ENCODE data around the gene PCBP1. TPM values are rescaled to one million over a fixed set of nuclear protein-coding genes. Genes with fewer than 3 reads are reported as not detected.
"Not testable (repeated sequence)": the region's sequence is repeated elsewhere in the genome, so short reads cannot be mapped to it uniquely, and the experiment has no call there.

Gene PCBP1
- total and polyA plus RNA-seq, 2 donors: 45.9 to 361 TPM

DNA sequence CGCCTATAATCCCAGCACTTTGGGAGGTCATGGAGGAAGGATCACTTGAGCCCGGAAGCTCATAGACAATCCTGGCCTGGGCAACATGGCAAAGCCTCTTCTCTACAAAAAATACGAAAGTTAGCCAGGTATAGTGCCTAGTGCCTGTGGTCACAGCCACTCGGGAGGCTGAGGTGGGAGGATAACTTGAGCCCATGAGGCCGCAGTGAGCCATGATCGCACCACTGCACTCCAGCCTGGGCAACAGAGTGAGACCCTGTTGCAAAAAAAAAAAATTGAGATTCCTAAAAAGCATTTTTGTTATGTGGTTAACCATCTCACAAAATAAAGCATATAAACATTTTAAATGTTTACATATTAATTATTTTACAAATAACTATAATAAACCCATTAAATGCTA lies 13.9 kb downstream of the PCBP1 start:
- H3K27me3 ChIP-seq (ENCODE audit: control insufficient read depth in 2 of 2, insufficient read depth in 1 of 2, low read length in 1 of 2): no peaks in the 10 kb centered on the region
- no peaks in the 10 kb centered on the region for H3K9me3 ChIP-seq (ENCODE audit: control insufficient read depth in 2 of 2, insufficient read depth in 1 of 2, low read length in 1 of 2)
- 97% methylated on average over 6 of the region's 6 CpGs for WGBS
- no peak overlapping the region for H3K27ac ChIP-seq (ENCODE audit: low read depth in 1 of 2, low read length in 1 of 2)
- no peak overlapping the region for H3K4me3 ChIP-seq (ENCODE audit: low read length in 2 of 2)
- DNase-seq (ENCODE audit: low read depth in 6 of 9, low spot score in 9 of 9): no peak
- H3K36me3 ChIP-seq (ENCODE audit: control insufficient read depth in 2 of 2, insufficient read depth in 2 of 2, low read length in 1 of 2): no peaks in the 10 kb centered on the region
- peaks cover 12 to 15% of the 10 kb centered on the region in 2 donors for H3K4me1 ChIP-seq (ENCODE audit: control insufficient read depth in 2 of 2, insufficient read depth in 2 of 2, low read length in 2 of 2)

DNA sequence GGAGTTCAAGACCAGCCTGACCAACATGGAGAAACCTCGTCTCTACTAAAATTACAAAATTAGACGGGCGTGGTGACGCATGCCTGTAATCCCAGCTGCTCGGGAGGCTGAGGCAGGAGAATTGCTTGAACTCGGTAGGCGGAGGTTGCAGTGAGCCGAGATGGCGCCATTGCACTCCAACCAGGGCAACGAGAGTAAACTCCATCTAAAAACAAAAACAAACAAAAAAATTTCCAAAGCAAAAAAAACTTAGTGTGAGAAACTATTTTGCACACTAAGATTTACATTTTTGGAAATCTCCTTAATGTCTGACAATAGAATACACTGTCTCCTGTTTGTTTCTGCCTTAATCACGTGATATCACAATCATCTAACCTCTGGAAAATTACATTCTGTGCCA lies 14.4 kb downstream of the PCBP1 start:
- WGBS: 97% methylated on average over 11 of the region's 11 CpGs
- H3K27ac ChIP-seq (ENCODE audit: low read depth in 1 of 2, low read length in 1 of 2): not testable (repeated sequence)

DNA sequence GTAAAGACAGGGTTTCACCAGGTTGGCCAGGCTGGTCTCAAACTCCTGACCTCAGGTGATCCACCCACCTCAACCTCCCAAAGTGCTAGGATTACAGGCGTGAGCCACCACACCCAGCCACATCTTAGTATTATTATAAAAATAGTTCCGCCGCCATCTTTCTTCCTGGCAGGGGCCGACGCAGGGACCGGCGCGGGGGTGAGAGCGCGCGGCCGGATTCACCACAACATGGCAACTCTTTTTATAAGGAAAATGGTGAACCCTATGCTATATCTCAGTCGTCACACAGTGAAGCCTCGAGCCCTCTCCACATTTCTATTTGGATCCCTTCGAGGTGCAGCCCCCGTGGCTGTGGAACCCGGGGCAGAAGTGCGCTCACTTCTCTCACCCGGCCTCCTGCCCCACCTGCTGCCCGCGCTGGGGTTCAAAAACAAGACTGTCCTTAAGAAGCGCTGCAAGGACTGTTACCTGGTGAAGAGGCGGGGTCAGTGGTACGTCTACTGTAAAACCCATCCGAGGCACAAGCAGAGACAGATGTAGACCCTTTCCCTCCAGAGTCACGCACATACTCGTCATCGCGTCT lies 15.1 kb downstream of the PCBP1 start:
- DNase-seq (ENCODE audit: low read depth in 6 of 9, low spot score in 9 of 9); H3K4me3 ChIP-seq (ENCODE audit: low read length in 2 of 2); H3K27me3 ChIP-seq (ENCODE audit: control insufficient read depth in 2 of 2, insufficient read depth in 1 of 2, low read length in 1 of 2); H3K9me3 ChIP-seq (ENCODE audit: control insufficient read depth in 2 of 2, insufficient read depth in 1 of 2, low read length in 1 of 2); H3K27ac ChIP-seq (ENCODE audit: low read depth in 1 of 2, low read length in 1 of 2); H3K36me3 ChIP-seq (ENCODE audit: control insufficient read depth in 2 of 2, insufficient read depth in 2 of 2, low read length in 1 of 2): not testable (repeated sequence)
- WGBS: 98% methylated on average over 29 of the region's 29 CpGs
- peaks cover 12 to 15% of the 10 kb centered on the region in 2 donors for H3K4me1 ChIP-seq (ENCODE audit: control insufficient read depth in 2 of 2, insufficient read depth in 2 of 2, low read length in 2 of 2)

More for the DNA sequence above, 14.4 kb downstream of the PCBP1 start:
- H3K4me1 ChIP-seq (ENCODE audit: control insufficient read depth in 2 of 2, insufficient read depth in 2 of 2, low read length in 2 of 2): peaks cover 12 to 15% of the 10 kb centered on the region in 2 donors
- H3K4me3 ChIP-seq (ENCODE audit: low read length in 2 of 2); H3K27me3 ChIP-seq (ENCODE audit: control insufficient read depth in 2 of 2, insufficient read depth in 1 of 2, low read length in 1 of 2); H3K9me3 ChIP-seq (ENCODE audit: control insufficient read depth in 2 of 2, insufficient read depth in 1 of 2, low read length in 1 of 2); DNase-seq (ENCODE audit: low read depth in 6 of 9, low spot score in 9 of 9); H3K36me3 ChIP-seq (ENCODE audit: control insufficient read depth in 2 of 2, insufficient read depth in 2 of 2, low read length in 1 of 2): not testable (repeated sequence)

DNA sequence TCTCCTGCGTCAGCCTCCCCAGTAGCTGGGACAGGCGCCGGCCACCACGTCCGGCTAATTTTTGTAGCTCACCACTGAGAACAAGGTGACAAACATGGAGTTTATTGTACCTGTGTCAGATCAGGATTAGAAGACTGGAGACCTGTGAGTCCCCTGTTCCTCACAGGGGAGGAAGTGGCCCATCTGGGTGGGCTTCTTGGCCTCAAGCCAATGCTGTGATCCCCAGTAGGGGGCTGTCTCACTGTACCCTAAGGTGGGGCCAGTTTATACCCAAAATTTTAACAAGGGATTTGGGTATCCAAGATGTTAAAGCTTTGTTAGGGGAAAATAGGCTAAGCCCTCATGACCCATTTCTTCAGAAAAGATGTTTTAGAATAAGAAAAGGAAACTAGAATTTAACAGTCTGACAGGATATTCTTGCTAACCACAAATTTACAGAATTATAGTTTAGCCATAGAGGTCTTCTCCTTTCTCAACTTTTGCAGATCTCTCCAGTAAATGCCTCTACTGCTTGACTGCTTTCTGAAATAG lies 16.3 kb downstream of the PCBP1 start:
- Histone ChIP-seq H3K4me3 (ENCODE audit: low read length in 2 of 2) (no peak overlapping the region), H3K27ac (ENCODE audit: low read depth in 1 of 2, low read length in 1 of 2) (peak overlapping the region; percentile 86), H3K36me3 (ENCODE audit: control insufficient read depth in 2 of 2, insufficient read depth in 2 of 2, low read length in 1 of 2) (no peaks in the 10 kb centered on the region), H3K9me3 (ENCODE audit: control insufficient read depth in 2 of 2, insufficient read depth in 1 of 2, low read length in 1 of 2) (no peaks in the 10 kb centered on the region), H3K27me3 (ENCODE audit: control insufficient read depth in 2 of 2, insufficient read depth in 1 of 2, low read length in 1 of 2) (no peaks in the 10 kb centered on the region), H3K4me1 (ENCODE audit: control insufficient read depth in 2 of 2, insufficient read depth in 2 of 2, low read length in 2 of 2) (peaks cover 12 to 22% of the 10 kb centered on the region in 2 donors)
- WGBS: 80% methylated on average over 5 of the region's 5 CpGs
- DNase-seq (ENCODE audit: low read depth in 6 of 9, low spot score in 9 of 9): peak in 1 of 9 donors; percentile 69

DNA sequence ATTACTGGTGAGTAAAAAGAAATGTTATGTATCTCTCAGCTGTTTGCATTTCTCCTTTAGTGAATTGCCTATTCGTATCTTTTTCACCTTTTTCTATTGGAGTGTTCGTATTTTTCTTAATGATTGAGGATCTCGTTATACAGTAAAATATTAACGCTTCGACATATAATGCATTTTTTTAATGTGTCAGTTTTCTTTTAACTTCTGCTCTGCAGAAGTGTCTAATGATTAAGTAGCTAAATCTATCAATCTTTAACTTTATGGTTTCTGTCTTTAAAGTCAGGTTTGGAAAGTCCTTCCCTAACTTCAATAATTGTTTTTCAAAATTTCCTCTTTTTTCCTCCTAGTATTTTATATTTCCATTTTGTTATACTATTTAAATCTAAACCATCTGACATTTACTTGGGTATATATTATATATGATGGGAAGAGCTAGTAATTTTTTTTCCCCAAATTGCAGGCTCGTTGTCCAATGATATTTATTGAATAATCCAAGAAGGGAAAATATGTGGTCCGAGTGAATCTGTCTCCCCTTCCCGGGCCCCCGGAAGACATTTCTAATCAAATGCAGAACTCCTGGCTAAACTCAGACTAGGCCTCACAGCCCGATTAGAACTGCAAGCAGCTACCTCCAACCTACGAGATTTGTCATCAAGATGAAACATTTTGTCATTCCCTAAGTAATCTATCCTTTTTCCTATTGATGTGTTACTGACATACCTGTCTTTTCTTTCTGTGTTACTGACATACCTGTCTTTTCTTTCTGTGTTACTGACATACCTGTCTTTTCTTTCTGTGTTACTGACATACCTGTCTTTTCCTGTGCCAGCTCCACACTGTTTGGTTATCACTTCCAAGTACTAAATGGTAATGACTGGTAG lies 17.2 kb downstream of the PCBP1 start:
- Histone ChIP-seq H3K27ac (ENCODE audit: low read depth in 1 of 2, low read length in 1 of 2) (peak overlapping the region; percentile 86), H3K36me3 (ENCODE audit: control insufficient read depth in 2 of 2, insufficient read depth in 2 of 2, low read length in 1 of 2) (no peaks in the 10 kb centered on the region), H3K27me3 (ENCODE audit: control insufficient read depth in 2 of 2, insufficient read depth in 1 of 2, low read length in 1 of 2) (no peaks in the 10 kb centered on the region), H3K9me3 (ENCODE audit: control insufficient read depth in 2 of 2, insufficient read depth in 1 of 2, low read length in 1 of 2) (no peaks in the 10 kb centered on the region), H3K4me3 (ENCODE audit: low read length in 2 of 2) (peak overlapping the region in 1 of 2 donors; percentile 20), H3K4me1 (ENCODE audit: control insufficient read depth in 2 of 2, insufficient read depth in 2 of 2, low read length in 2 of 2) (peaks cover 16 to 27% of the 10 kb centered on the region in 2 donors)
- 41% methylated on average over 11 of the region's 11 CpGs for WGBS
- DNase-seq (ENCODE audit: low read depth in 6 of 9, low spot score in 9 of 9): peak in 4 of 9 donors; percentile 61 to 89 (median 70)

DNA sequence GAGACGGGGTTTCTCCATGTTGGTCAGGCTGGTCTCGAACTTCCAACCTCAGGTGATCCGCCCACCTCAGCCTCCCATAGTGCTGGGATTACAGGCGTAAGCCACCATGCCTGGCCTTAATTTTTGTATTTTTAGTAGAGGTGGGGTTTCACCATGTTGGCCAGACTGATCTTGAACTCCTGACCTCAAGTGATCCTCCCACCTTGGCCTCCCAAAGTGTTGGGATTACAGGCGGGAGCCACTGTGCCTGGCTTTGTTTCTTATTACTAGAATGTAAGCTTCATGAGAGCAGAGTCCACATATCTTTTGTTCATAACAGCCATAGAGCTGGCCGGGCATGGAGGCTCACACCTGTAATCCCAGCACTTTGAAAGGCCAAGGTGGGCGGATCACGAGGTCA lies 18.9 kb downstream of the PCBP1 start:
- H3K4me1 ChIP-seq (ENCODE audit: control insufficient read depth in 2 of 2, insufficient read depth in 2 of 2, low read length in 2 of 2): peaks cover 18 to 34% of the 10 kb centered on the region in 2 donors
- not testable (repeated sequence) for H3K27me3 ChIP-seq (ENCODE audit: control insufficient read depth in 2 of 2, insufficient read depth in 1 of 2, low read length in 1 of 2); H3K9me3 ChIP-seq (ENCODE audit: control insufficient read depth in 2 of 2, insufficient read depth in 1 of 2, low read length in 1 of 2); H3K36me3 ChIP-seq (ENCODE audit: control insufficient read depth in 2 of 2, insufficient read depth in 2 of 2, low read length in 1 of 2); DNase-seq (ENCODE audit: low read depth in 6 of 9, low spot score in 9 of 9); H3K27ac ChIP-seq (ENCODE audit: low read depth in 1 of 2, low read length in 1 of 2); H3K4me3 ChIP-seq (ENCODE audit: low read length in 2 of 2)
- WGBS: 97% methylated on average over 8 of the region's 8 CpGs

DNA sequence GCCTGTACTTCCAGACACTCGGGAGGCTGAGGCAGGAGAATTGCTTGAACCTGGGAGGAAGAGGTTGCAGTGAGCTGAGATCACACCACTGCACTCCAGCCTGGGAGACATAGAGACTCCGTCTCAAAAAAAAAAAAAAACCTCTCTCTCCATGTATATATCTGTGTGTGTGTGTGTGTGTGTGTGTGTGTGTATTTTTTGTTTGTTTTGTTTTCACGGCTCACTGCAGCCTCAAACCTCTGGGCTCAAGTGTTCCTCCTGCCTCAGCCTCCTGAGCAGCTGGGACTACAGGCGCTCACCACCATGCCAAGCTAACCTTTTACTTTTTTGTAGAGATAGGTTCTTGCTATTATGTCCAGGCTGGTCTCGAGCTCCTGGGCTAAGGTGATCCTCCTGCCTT lies 23.1 kb downstream of the PCBP1 start:
- not testable (repeated sequence) for DNase-seq (ENCODE audit: low read depth in 6 of 9, low spot score in 9 of 9); H3K4me3 ChIP-seq (ENCODE audit: low read length in 2 of 2); H3K9me3 ChIP-seq (ENCODE audit: control insufficient read depth in 2 of 2, insufficient read depth in 1 of 2, low read length in 1 of 2); H3K36me3 ChIP-seq (ENCODE audit: control insufficient read depth in 2 of 2, insufficient read depth in 2 of 2, low read length in 1 of 2); H3K27ac ChIP-seq (ENCODE audit: low read depth in 1 of 2, low read length in 1 of 2); H3K27me3 ChIP-seq (ENCODE audit: control insufficient read depth in 2 of 2, insufficient read depth in 1 of 2, low read length in 1 of 2)
- peaks cover 19 to 55% of the 10 kb centered on the region in 2 donors for H3K4me1 ChIP-seq (ENCODE audit: control insufficient read depth in 2 of 2, insufficient read depth in 2 of 2, low read length in 2 of 2)
- 97% methylated on average over 5 of the region's 5 CpGs for WGBS

DNA sequence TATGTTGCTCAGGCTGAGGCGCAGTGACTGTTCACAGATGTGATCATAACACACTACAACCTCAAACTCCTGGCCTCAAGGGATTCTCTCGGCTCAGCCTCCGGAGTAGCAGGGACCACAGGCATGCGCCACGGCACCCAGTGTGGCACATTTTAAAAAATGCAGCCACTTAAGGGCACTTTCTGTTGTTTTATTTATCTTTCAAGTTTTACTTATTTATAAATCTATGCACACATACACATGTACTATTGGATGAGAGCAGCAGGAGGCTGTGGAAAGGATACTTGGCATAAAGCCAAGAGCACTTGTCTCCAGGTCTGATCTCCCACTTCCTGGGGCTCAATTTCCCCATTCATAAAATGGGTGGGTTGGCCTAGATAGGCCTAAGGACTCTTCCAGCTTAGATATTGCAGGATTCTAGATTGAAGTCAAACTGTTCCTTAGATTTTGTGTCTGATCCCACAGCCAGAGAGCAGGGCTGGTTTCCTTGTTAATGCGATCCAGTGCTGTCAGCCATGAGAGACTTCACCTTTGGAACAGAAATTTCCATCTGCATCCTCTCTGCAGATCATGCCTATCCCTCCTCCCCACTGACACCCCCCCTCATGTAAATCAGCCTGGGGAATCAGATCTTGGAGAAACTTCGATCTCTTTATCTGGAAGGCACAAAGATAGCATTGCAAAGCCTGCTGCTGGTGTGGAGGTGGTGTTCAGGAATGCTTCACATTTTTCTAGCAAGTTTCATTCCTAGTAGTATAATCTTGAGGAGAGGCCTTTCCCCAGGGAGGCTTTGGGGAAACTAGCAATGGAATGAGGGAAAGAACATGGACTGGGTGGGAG lies 24.7 kb downstream of the PCBP1 start:
- 96% methylated on average over 7 of the region's 7 CpGs for WGBS

More for the DNA sequence above, 24.7 kb downstream of the PCBP1 start:
- H3K36me3 ChIP-seq (ENCODE audit: control insufficient read depth in 2 of 2, insufficient read depth in 2 of 2, low read length in 1 of 2): no peaks in the 10 kb centered on the region
- no peaks in the 10 kb centered on the region for H3K9me3 ChIP-seq (ENCODE audit: control insufficient read depth in 2 of 2, insufficient read depth in 1 of 2, low read length in 1 of 2)
- H3K27ac ChIP-seq (ENCODE audit: low read depth in 1 of 2, low read length in 1 of 2): no peak overlapping the region
- peaks cover 23 to 69% of the 10 kb centered on the region in 2 donors for H3K4me1 ChIP-seq (ENCODE audit: control insufficient read depth in 2 of 2, insufficient read depth in 2 of 2, low read length in 2 of 2)
- H3K27me3 ChIP-seq (ENCODE audit: control insufficient read depth in 2 of 2, insufficient read depth in 1 of 2, low read length in 1 of 2): no peaks in the 10 kb centered on the region
- H3K4me3 ChIP-seq (ENCODE audit: low read length in 2 of 2): no peak overlapping the region
- no peak for DNase-seq (ENCODE audit: low read depth in 6 of 9, low spot score in 9 of 9)
